SK-N-SH treated with all-trans-retinoic acid at 6 μM for 48 hours (cell line): ENCODE results near the gene ZNF318.

ENCODE experiments used
- ATAC-seq: fragments of 200-7000 bp; cut with Tn5 transposase; 3 replicates; pipeline ENCODE4 v1.9.1; 2020; ENCODE audit warnings: mild to moderate bottlenecking, moderate library complexity
- BACH2 ChIP-seq: fragments of 250-450 bp; sonication (Bioruptor Pico); IDR thresholded peaks from 2 replicates; pipeline ENCODE4 v1.9.0; 2021; ENCODE audit warnings: mild to moderate bottlenecking, borderline replicate concordance
- CSDC2 ChIP-seq: fragments of 250-450 bp; sonication (Bioruptor Pico); IDR thresholded peaks from 2 replicates; pipeline ENCODE4 v1.5.0; 2020; ENCODE audit warnings: mild to moderate bottlenecking, moderate library complexity
- ZC3H10 ChIP-seq: fragments of 250-450 bp; sonication (Bioruptor Pico); IDR thresholded peaks from 2 replicates; pipeline ENCODE4 v1.5.1; 2021; ENCODE audit warnings: mild to moderate bottlenecking, moderate library complexity
- ZFP3 ChIP-seq: fragments of 250-450 bp; sonication (Bioruptor Pico); IDR thresholded peaks from 2 replicates; pipeline ENCODE4 v1.5.0; 2020; ENCODE audit warnings: mild to moderate bottlenecking, moderate library complexity
- ZFP30 ChIP-seq: fragments of 450-650 bp; formaldehyde crosslinking; IDR thresholded peaks from 2 replicates; pipeline ENCODE4 v1.5.0; 2022; ENCODE audit warnings: mild to moderate bottlenecking, moderate library complexity
- ZNF70 ChIP-seq: fragments of 450-650 bp; formaldehyde crosslinking; IDR thresholded peaks from 2 replicates; pipeline ENCODE4 v1.5.0; 2020; ENCODE audit warnings: mild to moderate bottlenecking, moderate library complexity
- ZNF8 ChIP-seq: fragments of 450-650 bp; formaldehyde crosslinking; IDR thresholded peaks from 2 replicates; pipeline ENCODE4 v1.5.0; 2020; ENCODE audit warnings: mild to moderate bottlenecking, moderate library complexity
- TF ChIP-seq, protein P1 (sequence below): fragments of 250-450 bp; sonication (Bioruptor Pico); IDR thresholded peaks from 2 replicates; pipeline ENCODE4 v1.8.0; 2020; ENCODE audit warnings: mild to moderate bottlenecking, moderate library complexity, borderline replicate concordance
- TF ChIP-seq, protein P2 (sequence below): fragments of 250-450 bp; sonication (Bioruptor Pico); IDR thresholded peaks from 2 replicates; pipeline ENCODE4 v1.5.1; 2020; ENCODE audit warnings: low read depth, mild to moderate bottlenecking, moderate library complexity
- TF ChIP-seq, protein P3 (sequence below): fragments of 250-450 bp; sonication (Bioruptor Pico); IDR thresholded peaks from 2 replicates; pipeline ENCODE4 v1.5.1; 2021; ENCODE audit warnings: mild to moderate bottlenecking, moderate library complexity

The ZNF318 gene

DNA sequence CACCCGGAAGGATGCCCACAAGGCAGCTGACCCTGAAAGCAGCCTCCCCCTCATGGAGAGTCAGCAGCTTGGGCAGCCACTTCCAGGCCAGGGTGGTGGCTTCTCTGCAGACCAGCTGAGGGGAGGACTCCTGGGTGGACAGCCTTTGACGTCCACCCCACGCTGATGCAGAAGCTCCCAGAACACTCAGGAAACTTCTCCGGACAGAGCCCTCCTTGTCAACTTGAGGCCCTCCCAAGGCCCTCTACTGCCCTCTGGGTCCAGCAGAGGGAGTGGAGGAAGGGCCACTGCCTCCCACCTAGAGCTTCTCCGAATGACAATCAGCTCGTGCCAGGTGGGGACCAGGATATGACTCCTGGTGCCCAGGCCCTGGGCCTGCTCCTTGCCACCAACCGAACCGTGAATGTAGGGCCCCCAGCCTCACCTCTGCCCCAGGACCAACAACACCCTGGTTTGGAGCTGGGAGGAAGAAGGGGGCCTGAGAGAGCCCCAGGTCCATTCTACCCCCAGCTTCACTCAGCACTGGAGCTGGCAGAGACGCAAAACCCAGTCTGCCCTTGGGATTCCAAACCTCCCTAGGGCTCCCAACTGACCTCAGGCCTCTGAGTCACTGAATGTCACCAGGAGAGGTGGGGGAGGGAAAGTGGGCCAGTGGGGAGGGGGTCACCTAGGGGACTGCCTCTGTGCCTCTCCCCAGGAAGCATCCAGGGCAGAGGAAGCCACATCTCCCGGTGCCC, 82.3 kb downstream of the ZNF318 start (continued):
- TF ChIP-seq, protein P1, sequence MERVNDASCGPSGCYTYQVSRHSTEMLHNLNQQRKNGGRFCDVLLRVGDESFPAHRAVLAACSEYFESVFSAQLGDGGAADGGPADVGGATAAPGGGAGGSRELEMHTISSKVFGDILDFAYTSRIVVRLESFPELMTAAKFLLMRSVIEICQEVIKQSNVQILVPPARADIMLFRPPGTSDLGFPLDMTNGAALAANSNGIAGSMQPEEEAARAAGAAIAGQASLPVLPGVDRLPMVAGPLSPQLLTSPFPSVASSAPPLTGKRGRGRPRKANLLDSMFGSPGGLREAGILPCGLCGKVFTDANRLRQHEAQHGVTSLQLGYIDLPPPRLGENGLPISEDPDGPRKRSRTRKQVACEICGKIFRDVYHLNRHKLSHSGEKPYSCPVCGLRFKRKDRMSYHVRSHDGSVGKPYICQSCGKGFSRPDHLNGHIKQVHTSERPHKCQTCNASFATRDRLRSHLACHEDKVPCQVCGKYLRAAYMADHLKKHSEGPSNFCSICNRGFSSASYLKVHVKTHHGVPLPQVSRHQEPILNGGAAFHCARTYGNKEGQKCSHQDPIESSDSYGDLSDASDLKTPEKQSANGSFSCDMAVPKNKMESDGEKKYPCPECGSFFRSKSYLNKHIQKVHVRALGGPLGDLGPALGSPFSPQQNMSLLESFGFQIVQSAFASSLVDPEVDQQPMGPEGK (CRISPR knock-in tag) = no peak
- no peak for TF ChIP-seq CSDC2
- no peak for TF ChIP-seq ZC3H10 (CRISPR knock-in tag)

DNA sequence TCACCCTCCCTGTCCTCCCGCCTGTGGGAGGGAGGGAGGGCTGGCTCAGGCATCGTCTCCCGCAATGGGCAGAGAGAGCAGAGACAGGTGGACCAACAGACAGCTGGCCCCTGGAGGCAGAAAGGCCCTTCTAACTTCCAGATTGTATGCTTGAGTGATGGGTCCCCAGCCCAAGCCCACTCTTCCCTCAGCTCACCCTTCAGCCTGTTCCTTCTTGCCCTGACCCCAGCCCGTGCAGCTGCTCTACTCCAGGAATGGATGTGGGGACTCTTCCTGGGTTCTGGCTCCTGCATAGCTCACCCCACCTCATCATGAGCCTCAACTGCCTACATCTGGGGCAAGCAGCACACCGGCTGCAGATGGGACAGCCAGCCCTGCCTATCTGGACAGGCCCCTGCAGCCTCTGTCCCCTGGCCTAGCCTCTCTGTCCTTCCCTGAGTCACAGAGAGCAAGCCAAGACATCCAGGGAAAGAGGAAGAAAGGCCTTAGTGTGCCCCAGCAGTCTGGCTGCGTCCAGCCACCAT, 82.9 kb downstream of the ZNF318 start:
- TF ChIP-seq, protein P2, sequence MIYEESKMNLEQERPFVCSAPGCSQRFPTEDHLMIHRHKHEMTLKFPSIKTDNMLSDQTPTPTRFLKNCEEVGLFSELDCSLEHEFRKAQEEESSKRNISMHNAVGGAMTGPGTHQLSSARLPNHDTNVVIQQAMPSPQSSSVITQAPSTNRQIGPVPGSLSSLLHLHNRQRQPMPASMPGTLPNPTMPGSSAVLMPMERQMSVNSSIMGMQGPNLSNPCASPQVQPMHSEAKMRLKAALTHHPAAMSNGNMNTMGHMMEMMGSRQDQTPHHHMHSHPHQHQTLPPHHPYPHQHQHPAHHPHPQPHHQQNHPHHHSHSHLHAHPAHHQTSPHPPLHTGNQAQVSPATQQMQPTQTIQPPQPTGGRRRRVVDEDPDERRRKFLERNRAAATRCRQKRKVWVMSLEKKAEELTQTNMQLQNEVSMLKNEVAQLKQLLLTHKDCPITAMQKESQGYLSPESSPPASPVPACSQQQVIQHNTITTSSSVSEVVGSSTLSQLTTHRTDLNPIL (CRISPR knock-in tag) = no peak
- TF ChIP-seq, protein P1 (CRISPR knock-in tag) = no peak
- TF ChIP-seq ZNF70 (CRISPR knock-in tag) (no peak), ZFP3 (no peak), ZFP30 (CRISPR knock-in tag) (no peak), ZNF8 (CRISPR knock-in tag) (no peak), BACH2 (CRISPR knock-in tag) (no peak)
- TF ChIP-seq, protein P3, sequence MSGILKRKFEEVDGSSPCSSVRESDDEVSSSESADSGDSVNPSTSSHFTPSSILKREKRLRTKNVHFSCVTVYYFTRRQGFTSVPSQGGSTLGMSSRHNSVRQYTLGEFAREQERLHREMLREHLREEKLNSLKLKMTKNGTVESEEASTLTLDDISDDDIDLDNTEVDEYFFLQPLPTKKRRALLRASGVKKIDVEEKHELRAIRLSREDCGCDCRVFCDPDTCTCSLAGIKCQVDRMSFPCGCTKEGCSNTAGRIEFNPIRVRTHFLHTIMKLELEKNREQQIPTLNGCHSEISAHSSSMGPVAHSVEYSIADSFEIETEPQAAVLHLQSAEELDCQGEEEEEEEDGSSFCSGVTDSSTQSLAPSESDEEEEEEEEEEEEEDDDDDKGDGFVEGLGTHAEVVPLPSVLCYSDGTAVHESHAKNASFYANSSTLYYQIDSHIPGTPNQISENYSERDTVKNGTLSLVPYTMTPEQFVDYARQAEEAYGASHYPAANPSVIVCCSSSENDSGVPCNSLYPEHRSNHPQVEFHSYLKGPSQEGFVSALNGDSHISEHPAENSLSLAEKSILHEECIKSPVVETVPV (CRISPR knock-in tag) = no peak
- no peak for ATAC-seq
